Measurements from ENCODE around the gene VIM. TPM values are rescaled to one million over a fixed set of nuclear protein-coding genes. Genes with fewer than 3 reads are reported as not detected.
"Not testable (repeated sequence)": the region's sequence is repeated elsewhere in the genome, so short reads cannot be mapped to it uniquely, and the experiment has no call there.

VIM gene
- total and polyA plus RNA-seq, 2 donors: 696 to 781 TPM

DNA sequence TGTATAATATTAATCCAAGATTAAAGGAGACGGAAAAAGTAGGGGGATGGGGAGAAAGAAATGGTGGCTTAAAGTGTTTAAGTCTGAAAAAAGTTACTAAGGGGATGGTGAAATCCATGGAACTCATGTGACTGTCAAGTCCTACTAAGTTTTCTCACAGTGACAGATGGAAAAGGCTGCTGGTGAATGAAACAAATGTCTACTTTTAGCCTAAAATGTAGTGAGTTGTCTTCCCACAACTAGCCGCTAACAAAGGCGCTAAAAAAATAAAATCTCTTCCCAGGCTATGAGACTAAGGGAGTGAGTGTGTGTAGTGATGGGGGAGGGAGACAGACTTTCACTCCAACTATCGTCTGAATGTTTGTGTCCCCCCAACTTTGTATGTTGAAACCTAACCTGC lies 12.6 kb downstream of the VIM start:
- no peak for DNase-seq (ENCODE audit: low read depth in 6 of 9, low spot score in 9 of 9)
- 98% methylated on average over 4 of the region's 4 CpGs for WGBS

DNA sequence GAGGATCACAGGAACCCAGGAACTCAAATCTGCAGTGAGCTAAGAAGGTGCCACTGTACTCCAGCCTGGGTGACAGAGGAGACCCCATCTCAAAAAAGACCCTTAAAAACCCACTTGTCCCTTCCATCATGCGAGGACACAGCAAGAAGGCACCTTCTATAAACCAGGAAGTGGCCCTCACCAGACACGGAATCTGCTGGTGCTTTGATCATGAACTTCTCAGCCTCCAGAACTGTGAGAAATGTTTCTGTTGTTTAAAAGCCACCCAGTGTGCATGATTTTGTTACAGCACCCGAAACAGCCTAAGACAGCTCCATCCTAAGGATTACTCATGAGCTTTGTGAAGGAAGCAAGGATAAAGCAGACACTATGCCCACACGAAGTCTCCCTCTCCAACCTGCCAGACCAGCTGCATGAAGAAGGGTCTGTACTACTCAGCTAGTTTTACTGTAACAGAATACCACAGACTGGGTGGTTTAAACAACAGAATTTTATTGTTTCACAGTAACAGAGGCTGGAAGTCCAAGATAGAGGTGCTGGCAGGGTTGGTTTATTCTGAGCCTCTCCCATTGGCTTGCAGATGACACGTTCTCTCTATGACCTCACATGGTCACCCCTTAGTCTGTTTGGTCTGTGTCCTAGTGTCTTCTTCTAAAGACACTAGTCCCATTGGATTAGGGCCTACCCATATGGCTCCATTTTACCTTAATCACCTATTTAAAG lies 13.7 kb downstream of the VIM start:
- no peak overlapping the region for H3K27ac ChIP-seq (ENCODE audit: low read depth in 1 of 2, low read length in 1 of 2)
- H3K4me1 ChIP-seq (ENCODE audit: control insufficient read depth in 2 of 2, insufficient read depth in 2 of 2, low read length in 2 of 2): no peaks in the 10 kb centered on the region
- H3K27me3 ChIP-seq (ENCODE audit: control insufficient read depth in 2 of 2, insufficient read depth in 1 of 2, low read length in 1 of 2): no peaks in the 10 kb centered on the region
- WGBS: 84% methylated on average over 5 of the region's 5 CpGs
- DNase-seq (ENCODE audit: low read depth in 6 of 9, low spot score in 9 of 9): no peak
- no peak overlapping the region for H3K4me3 ChIP-seq (ENCODE audit: low read length in 2 of 2)
- peaks cover 0 to 6% of the 10 kb centered on the region in 2 donors for H3K9me3 ChIP-seq (ENCODE audit: control insufficient read depth in 2 of 2, insufficient read depth in 1 of 2, low read length in 1 of 2)
- peaks cover 7 to 9% of the 10 kb centered on the region in 2 donors for H3K36me3 ChIP-seq (ENCODE audit: control insufficient read depth in 2 of 2, insufficient read depth in 2 of 2, low read length in 1 of 2)

More for the DNA sequence above, 12.6 kb downstream of the VIM start:
- peaks cover 0 to 6% of the 10 kb centered on the region in 2 donors for H3K9me3 ChIP-seq (ENCODE audit: control insufficient read depth in 2 of 2, insufficient read depth in 1 of 2, low read length in 1 of 2)
- peaks cover 7 to 19% of the 10 kb centered on the region in 2 donors for H3K36me3 ChIP-seq (ENCODE audit: control insufficient read depth in 2 of 2, insufficient read depth in 2 of 2, low read length in 1 of 2)
- H3K4me1 ChIP-seq (ENCODE audit: control insufficient read depth in 2 of 2, insufficient read depth in 2 of 2, low read length in 2 of 2): no peaks in the 10 kb centered on the region
- H3K4me3 ChIP-seq (ENCODE audit: low read length in 2 of 2): no peak overlapping the region
- H3K27ac ChIP-seq (ENCODE audit: low read depth in 1 of 2, low read length in 1 of 2): no peak overlapping the region
- H3K27me3 ChIP-seq (ENCODE audit: control insufficient read depth in 2 of 2, insufficient read depth in 1 of 2, low read length in 1 of 2): no peaks in the 10 kb centered on the region

DNA sequence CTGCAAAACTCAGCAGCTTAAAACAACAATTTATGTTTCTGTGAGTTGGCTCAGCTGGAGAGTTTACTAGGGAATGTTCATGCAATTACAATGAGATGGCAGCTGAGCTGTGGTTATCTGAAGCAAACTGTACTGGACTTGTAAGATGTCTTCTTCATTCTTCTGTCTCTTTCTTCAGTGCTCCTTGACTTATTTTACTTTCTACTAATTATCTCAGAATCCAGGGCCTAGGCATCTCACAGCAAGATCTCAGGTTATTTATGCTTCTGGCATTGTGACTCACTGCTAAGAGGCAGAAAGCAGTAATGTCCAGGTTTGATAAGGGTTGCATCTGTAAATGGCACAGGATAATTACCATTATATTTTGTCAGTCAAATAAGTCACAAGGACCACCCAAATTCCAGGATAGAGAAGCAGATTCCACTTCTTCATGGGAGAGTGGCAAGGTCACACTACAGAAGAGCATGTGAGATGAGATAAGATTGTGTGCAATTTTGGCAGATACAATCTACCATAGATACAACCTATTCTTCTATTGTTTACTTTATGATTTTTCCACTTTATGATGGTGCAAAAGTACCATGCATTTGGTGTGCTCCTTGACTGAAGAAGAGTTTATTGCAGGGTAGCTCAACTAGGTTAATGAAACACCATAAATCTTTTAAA lies 16.8 kb downstream of the VIM start:
- Histone ChIP-seq H3K27ac (ENCODE audit: low read depth in 1 of 2, low read length in 1 of 2) (no peak overlapping the region), H3K4me1 (ENCODE audit: control insufficient read depth in 2 of 2, insufficient read depth in 2 of 2, low read length in 2 of 2) (no peaks in the 10 kb centered on the region), H3K27me3 (ENCODE audit: control insufficient read depth in 2 of 2, insufficient read depth in 1 of 2, low read length in 1 of 2) (no peaks in the 10 kb centered on the region), H3K36me3 (ENCODE audit: control insufficient read depth in 2 of 2, insufficient read depth in 2 of 2, low read length in 1 of 2) (no peaks in the 10 kb centered on the region), H3K9me3 (ENCODE audit: control insufficient read depth in 2 of 2, insufficient read depth in 1 of 2, low read length in 1 of 2) (peaks cover 0 to 6% of the 10 kb centered on the region in 2 donors), H3K4me3 (ENCODE audit: low read length in 2 of 2) (no peak overlapping the region)
- no peak for DNase-seq (ENCODE audit: low read depth in 6 of 9, low spot score in 9 of 9)

DNA sequence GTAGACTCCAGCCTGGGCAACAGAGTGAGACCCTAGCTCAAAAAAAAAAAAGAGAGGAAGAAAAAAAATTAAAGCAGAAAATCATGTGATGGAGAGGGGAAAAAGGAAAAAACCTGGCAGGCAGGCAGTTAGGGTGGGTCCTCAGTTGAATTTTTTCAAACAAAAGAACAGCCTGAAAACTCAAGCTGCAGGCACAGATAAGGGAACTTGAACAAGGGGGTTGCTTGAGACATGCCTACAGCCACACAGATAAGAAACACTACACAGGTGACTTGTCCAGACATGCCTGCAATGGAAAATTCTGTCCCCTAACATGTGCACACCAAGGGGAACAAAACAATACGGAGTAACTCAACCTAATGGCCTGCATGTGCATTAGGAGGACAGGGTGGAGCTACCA lies 19.2 kb downstream of the VIM start:
- H3K4me1 ChIP-seq (ENCODE audit: control insufficient read depth in 2 of 2, insufficient read depth in 2 of 2, low read length in 2 of 2): no peaks in the 10 kb centered on the region

DNA sequence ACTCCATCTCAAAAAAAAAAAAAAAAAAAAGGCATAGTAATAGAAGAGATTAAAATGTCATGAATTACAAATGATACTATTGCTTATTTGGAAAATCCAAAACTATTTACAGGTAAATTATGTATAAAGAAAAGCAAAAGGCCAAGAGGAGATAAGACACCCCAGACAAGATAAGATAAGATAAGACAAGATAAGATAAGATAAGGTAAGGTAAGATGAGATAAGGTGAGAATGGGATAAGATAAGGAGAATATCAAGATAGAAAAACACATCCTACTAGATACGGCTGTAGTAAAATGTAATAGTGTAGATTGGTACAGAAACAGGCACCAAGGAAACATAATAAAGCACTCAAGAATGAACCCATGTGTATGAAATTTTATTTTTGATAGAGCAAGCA lies 20.9 kb downstream of the VIM start:
- WGBS: 92% methylated on average over 1 of the region's 1 CpG
- H3K27ac ChIP-seq (ENCODE audit: low read depth in 1 of 2, low read length in 1 of 2): no peak overlapping the region

More for the DNA sequence above, 19.2 kb downstream of the VIM start:
- Histone ChIP-seq H3K9me3 (ENCODE audit: control insufficient read depth in 2 of 2, insufficient read depth in 1 of 2, low read length in 1 of 2) (no peaks in the 10 kb centered on the region), H3K27ac (ENCODE audit: low read depth in 1 of 2, low read length in 1 of 2) (no peak overlapping the region), H3K36me3 (ENCODE audit: control insufficient read depth in 2 of 2, insufficient read depth in 2 of 2, low read length in 1 of 2) (no peaks in the 10 kb centered on the region), H3K4me3 (ENCODE audit: low read length in 2 of 2) (no peak overlapping the region), H3K27me3 (ENCODE audit: control insufficient read depth in 2 of 2, insufficient read depth in 1 of 2, low read length in 1 of 2) (no peaks in the 10 kb centered on the region)
- 96% methylated on average over 1 of the region's 1 CpG for WGBS
- DNase-seq (ENCODE audit: low read depth in 6 of 9, low spot score in 9 of 9): no peak

DNA sequence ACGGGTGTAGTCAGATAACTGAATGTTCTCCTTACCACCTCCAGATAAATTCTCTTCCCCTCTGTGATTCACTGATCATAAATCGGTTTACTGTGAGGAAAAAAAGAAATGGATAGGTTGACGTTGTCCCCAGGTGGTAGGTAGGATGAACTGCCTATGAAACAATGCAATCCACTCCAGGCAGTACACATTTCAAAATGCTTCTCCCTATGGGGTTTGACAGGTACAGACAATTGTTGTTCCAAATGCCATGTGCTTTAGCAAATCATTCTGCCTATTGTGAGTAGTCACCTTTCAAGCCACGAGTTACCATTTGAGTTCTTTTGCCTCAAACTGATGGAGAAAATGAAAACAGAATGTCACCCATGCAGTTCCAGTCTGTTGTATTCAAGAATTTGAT lies 21.8 kb downstream of the VIM start:
- Histone ChIP-seq H3K4me3 (ENCODE audit: low read length in 2 of 2) (no peak overlapping the region), H3K4me1 (ENCODE audit: control insufficient read depth in 2 of 2, insufficient read depth in 2 of 2, low read length in 2 of 2) (no peaks in the 10 kb centered on the region), H3K9me3 (ENCODE audit: control insufficient read depth in 2 of 2, insufficient read depth in 1 of 2, low read length in 1 of 2) (no peaks in the 10 kb centered on the region), H3K27ac (ENCODE audit: low read depth in 1 of 2, low read length in 1 of 2) (no peak overlapping the region), H3K36me3 (ENCODE audit: control insufficient read depth in 2 of 2, insufficient read depth in 2 of 2, low read length in 1 of 2) (no peaks in the 10 kb centered on the region), H3K27me3 (ENCODE audit: control insufficient read depth in 2 of 2, insufficient read depth in 1 of 2, low read length in 1 of 2) (no peaks in the 10 kb centered on the region)
- peak in 1 of 9 donors; percentile 23 for DNase-seq (ENCODE audit: low read depth in 6 of 9, low spot score in 9 of 9)
- WGBS: 82% methylated on average over 4 of the region's 4 CpGs

More for the DNA sequence above, 20.9 kb downstream of the VIM start:
- no peaks in the 10 kb centered on the region for H3K9me3 ChIP-seq (ENCODE audit: control insufficient read depth in 2 of 2, insufficient read depth in 1 of 2, low read length in 1 of 2)
- H3K36me3 ChIP-seq (ENCODE audit: control insufficient read depth in 2 of 2, insufficient read depth in 2 of 2, low read length in 1 of 2): no peaks in the 10 kb centered on the region
- H3K4me1 ChIP-seq (ENCODE audit: control insufficient read depth in 2 of 2, insufficient read depth in 2 of 2, low read length in 2 of 2): no peaks in the 10 kb centered on the region
- H3K4me3 ChIP-seq (ENCODE audit: low read length in 2 of 2): no peak overlapping the region
- DNase-seq (ENCODE audit: low read depth in 6 of 9, low spot score in 9 of 9): no peak
- no peaks in the 10 kb centered on the region for H3K27me3 ChIP-seq (ENCODE audit: control insufficient read depth in 2 of 2, insufficient read depth in 1 of 2, low read length in 1 of 2)

DNA sequence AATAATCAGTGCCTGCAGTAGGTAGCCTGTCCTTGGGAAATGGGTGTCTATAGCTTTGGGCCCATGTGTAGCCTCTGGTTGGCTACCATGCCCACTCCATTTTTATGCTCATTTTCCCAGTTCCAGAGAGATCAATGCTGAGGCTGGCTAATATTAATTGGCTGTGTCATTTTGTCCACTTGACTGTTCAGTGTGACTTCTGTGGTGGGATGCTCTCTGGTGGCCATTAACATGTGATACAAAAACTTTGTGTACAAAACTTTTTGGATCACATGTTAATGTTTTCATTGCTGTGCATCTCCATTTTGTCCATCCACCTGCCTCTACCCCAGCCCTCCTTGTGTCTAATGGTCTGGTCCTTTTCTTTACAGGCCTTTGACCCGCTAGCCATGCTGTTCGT lies 22.7 kb downstream of the VIM start:
- Histone ChIP-seq H3K27me3 (ENCODE audit: control insufficient read depth in 2 of 2, insufficient read depth in 1 of 2, low read length in 1 of 2) (no peaks in the 10 kb centered on the region), H3K27ac (ENCODE audit: low read depth in 1 of 2, low read length in 1 of 2) (no peak overlapping the region), H3K36me3 (ENCODE audit: control insufficient read depth in 2 of 2, insufficient read depth in 2 of 2, low read length in 1 of 2) (no peaks in the 10 kb centered on the region), H3K9me3 (ENCODE audit: control insufficient read depth in 2 of 2, insufficient read depth in 1 of 2, low read length in 1 of 2) (no peaks in the 10 kb centered on the region), H3K4me1 (ENCODE audit: control insufficient read depth in 2 of 2, insufficient read depth in 2 of 2, low read length in 2 of 2) (no peaks in the 10 kb centered on the region), H3K4me3 (ENCODE audit: low read length in 2 of 2) (no peak overlapping the region)
- DNase-seq (ENCODE audit: low read depth in 6 of 9, low spot score in 9 of 9): no peak
- WGBS: 98% methylated on average over 2 of the region's 2 CpGs

DNA sequence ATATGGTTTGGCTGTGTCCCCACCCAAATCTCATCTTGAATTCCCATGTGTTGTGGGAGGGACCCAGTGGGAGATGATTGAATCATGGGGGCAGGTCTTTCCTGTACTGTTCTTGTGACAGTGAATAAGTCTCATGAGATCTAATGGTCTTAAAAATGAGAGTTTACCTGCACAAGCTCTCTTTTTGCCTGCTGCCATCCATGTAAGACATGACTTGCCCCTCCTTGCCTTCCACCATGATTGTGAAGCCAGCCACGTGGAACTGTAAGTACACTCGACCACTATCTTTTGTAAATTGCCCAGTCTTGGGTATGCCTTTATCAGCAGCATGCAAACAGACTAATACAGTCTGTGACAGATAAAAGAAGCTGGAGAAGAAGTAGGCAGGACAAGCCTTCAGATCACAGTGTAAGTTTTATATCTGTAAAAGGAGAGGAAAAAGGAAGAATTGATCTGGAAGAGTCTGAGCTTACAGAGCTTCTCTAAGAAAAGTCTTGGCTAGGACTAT lies 26.6 kb downstream of the VIM start:
- WGBS: 97% methylated on average over 2 of the region's 2 CpGs
- not testable (repeated sequence) for H3K4me3 ChIP-seq (ENCODE audit: low read length in 2 of 2); H3K4me1 ChIP-seq (ENCODE audit: control insufficient read depth in 2 of 2, insufficient read depth in 2 of 2, low read length in 2 of 2); H3K27ac ChIP-seq (ENCODE audit: low read depth in 1 of 2, low read length in 1 of 2); H3K9me3 ChIP-seq (ENCODE audit: control insufficient read depth in 2 of 2, insufficient read depth in 1 of 2, low read length in 1 of 2); H3K36me3 ChIP-seq (ENCODE audit: control insufficient read depth in 2 of 2, insufficient read depth in 2 of 2, low read length in 1 of 2); H3K27me3 ChIP-seq (ENCODE audit: control insufficient read depth in 2 of 2, insufficient read depth in 1 of 2, low read length in 1 of 2); DNase-seq (ENCODE audit: low read depth in 6 of 9, low spot score in 9 of 9)

DNA sequence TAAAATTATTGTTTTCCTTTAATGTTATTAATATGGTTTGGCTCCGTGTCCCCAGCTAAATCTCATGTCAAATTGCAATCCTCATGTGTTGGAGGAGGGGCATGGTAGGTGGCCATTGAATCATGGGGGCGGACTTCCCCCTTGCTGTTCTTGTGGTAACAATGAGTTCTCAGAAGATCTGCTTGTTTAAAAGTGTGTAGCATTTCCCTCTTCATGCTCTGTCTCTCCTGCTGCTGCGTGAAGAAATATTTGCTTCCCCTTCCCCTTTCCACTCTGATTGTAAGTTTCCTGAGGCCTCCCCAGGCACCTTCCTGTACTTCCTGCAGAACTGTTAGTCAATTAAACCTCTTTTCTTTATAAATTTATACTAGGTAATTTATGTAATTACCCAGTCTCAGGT lies 27.5 kb downstream of the VIM start:
- Histone ChIP-seq H3K27me3 (ENCODE audit: control insufficient read depth in 2 of 2, insufficient read depth in 1 of 2, low read length in 1 of 2) (no peaks in the 10 kb centered on the region), H3K4me1 (ENCODE audit: control insufficient read depth in 2 of 2, insufficient read depth in 2 of 2, low read length in 2 of 2) (peaks cover 2 to 5% of the 10 kb centered on the region in 2 donors), H3K9me3 (ENCODE audit: control insufficient read depth in 2 of 2, insufficient read depth in 1 of 2, low read length in 1 of 2) (no peaks in the 10 kb centered on the region), H3K27ac (ENCODE audit: low read depth in 1 of 2, low read length in 1 of 2) (no peak overlapping the region), H3K4me3 (ENCODE audit: low read length in 2 of 2) (no peak overlapping the region), H3K36me3 (ENCODE audit: control insufficient read depth in 2 of 2, insufficient read depth in 2 of 2, low read length in 1 of 2) (no peaks in the 10 kb centered on the region)
- WGBS: 80% methylated on average over 3 of the region's 3 CpGs
- no peak for DNase-seq (ENCODE audit: low read depth in 6 of 9, low spot score in 9 of 9)

Data from thymus (tissue), 11 donors.